Measurements from ENCODE around the gene CDHR1.

CDHR1 gene

DNA sequence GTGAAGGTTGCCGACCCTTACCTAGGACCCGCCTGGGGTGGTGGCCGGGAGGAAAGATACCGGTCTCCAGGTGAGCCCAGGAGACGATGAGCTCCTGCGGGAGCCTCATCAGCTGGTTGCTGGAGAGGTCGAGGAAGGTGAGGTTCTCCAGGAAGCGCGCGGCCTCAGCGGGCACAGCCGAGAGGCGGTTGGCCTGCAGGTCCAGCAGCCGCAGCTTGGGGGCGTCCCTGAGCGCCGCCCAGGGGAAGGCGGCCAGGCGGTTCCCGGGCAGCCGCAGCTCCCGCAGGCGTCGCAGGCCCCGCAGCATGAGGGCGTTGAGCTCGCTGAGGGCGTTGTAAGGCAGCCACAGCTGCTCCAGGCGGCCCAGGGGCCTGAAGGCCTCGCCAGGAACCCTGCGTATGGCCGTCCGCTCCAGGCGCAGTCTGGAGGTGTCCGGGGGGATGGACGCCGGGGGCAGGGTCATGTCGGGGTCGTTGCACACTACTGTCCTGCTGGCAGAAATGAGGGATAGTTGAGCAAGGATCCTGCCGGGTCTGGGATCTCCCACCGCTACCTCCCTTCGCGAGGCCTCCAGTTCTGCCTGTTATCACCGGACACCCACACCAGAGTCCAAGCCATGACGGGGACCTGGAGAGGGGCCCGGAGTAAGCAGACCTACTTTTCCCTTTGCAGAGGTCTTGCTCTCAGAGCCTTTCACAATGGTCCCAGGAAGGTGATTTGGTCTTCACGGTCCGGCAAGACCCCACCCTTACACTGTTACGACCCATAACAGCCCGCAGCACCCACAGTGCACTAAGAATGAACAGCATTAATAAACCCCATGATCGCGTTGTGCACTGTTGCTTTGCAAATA, 43.1 kb downstream of the CDHR1 start:
- TF ChIP-seq, protein P1, sequence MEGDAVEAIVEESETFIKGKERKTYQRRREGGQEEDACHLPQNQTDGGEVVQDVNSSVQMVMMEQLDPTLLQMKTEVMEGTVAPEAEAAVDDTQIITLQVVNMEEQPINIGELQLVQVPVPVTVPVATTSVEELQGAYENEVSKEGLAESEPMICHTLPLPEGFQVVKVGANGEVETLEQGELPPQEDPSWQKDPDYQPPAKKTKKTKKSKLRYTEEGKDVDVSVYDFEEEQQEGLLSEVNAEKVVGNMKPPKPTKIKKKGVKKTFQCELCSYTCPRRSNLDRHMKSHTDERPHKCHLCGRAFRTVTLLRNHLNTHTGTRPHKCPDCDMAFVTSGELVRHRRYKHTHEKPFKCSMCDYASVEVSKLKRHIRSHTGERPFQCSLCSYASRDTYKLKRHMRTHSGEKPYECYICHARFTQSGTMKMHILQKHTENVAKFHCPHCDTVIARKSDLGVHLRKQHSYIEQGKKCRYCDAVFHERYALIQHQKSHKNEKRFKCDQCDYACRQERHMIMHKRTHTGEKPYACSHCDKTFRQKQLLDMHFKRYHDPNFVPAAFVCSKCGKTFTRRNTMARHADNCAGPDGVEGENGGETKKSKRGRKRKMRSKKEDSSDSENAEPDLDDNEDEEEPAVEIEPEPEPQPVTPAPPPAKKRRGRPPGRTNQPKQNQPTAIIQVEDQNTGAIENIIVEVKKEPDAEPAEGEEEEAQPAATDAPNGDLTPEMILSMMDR (IDR thresholded peaks at IDR 0.05), result no peak

DNA sequence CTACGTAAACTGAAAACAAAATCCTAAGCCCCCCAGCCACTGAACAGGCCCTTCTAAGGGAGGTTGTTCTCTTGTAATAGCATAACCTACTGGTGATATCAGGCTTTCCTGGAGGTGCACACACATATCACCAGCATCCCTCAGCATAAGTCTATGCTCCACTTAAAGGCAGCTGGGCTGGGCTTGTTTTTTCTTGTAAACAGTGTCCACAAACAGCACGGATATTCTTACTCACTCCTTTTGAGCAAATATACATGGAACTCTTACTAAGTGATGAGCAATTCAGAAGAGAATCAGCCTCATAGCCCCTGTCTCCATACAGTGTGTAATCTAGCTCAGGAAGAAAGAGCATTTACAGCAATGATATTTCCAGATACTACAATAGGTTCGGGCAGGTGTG, 44.6 kb downstream of the CDHR1 start:
- TF ChIP-seq, protein P1 (IDR thresholded peaks at IDR 0.05), result no peak

DNA sequence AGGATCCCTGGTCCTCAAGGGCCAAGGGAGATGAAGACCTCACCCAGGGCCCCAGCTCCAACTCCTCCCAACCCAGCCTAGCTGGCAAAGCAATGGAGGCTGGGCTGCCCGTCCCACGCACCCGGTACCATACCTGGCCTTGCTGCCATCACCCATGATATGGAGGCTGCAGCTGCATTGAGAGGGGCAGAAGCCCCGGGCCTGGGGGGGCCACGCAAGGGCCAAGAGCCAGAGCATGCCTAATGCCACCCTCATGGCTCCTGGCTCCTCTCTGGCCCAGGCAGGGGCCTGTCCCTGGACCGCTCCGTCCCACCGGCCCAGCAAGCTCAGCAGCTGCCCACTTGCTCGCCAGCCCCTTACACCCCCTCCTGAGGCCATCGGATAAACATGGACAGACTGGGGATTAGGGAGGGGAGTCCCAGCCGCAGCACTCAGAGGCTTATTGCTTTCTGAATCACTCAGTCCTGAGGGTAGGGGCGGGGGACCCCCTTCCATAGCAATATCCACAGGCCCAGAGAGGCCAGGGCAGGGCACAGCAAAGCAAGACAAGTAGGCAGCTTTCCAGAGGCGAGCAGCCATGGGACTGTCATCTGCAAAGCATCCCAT, 47.0 kb downstream of the CDHR1 start, which contains the start of gene LRIT1:
Gene LRIT1 (minus strand): TSS at position 362 of the 606 bp plus-strand sequence. CDS start 107 bp downstream, at position 255.
- TF ChIP-seq, protein P1 (IDR thresholded peaks at IDR 0.05), result no peak

DNA sequence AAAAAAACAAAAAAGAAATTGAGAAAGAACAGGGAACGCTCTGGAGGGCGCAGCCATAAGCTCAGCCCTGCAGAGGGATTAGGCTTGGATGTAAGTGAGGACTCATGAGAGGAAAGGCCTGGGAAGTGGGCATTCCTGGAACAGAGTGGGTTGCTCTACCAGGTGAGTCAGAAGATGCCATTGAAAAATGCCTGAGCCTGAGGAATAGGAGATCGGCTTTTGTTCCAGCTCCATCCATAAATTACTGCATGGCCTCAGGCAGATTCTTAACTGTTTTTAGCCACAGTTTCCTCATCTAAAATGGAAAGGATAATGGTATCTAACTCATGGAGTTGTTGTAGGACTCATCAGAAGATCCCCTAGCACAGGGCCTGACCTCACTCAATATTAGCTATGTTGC, 49.4 kb downstream of the CDHR1 start:
- TF ChIP-seq, protein P1 (IDR thresholded peaks at IDR 0.05), result no peak

DNA sequence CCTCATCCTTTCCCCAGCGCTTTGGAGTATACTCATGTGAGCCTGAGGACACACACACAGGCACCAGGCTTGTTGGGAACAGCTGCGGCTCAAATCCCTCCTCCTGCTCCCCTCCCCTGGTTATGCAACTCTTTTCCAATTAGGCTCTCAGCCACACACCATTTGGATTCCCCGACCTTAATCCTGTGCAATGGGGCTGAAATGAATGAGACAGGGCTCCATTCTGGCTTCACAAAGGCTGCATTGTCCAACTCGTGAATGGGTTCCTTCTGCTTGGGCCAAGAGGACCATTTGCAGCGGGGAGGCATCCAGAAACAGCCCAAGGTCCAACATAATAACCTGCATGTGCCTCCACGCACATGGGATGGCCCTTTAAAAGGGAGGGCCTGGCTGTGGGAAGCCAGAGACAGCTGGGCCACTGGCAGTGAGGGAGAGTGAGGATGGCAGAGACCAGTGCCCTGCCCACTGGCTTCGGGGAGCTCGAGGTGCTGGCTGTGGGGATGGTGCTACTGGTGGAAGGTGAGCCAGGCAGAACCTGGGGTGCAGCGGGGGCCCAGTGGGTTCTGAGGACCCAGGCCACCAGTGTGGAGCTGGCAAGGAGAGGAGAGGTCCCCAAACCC, 50.4 kb downstream of the CDHR1 start, which contains the start of gene RGR:
Gene RGR (plus strand): TSS at position 403 of the 620 bp plus-strand sequence. CDS start 38 bp downstream, at position 441.
- TF ChIP-seq, protein P1 (IDR thresholded peaks at IDR 0.05), result no peak

DNA sequence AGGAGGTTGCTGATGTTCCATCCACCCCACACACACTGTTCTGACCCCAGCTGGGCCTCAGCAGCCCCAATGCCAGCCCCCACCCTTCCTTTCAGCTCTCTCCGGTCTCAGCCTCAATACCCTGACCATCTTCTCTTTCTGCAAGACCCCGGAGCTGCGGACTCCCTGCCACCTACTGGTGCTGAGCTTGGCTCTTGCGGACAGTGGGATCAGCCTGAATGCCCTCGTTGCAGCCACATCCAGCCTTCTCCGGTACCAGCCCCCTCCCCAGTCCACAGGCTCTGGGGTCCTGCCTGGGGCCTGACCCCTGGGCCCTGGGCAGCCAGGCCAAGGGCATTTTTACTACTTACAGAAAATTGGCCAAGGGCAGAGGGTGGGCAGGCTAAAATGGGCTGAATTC, 53.2 kb downstream of the CDHR1 start:
- TF ChIP-seq, protein P1 (IDR thresholded peaks at IDR 0.05), result no peak

DNA sequence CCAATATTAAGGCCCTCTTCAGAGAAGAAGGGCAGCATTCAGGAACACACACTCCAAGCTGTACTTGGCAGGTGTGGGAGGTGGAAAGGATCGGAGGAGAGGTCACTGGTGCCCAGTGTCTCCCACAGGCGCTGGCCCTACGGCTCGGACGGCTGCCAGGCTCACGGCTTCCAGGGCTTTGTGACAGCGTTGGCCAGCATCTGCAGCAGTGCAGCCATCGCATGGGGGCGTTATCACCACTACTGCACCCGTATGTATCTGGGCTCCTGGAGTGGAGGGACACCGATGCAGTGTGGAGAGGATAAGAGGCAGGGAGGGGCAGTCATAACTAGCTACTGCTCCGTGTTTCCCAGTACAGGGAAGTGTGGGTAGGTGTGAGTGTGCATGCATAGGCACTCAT, 54.5 kb downstream of the CDHR1 start:
- TF ChIP-seq, protein P1 (IDR thresholded peaks at IDR 0.05), result no peak
